SK-N-SH (cell line): ENCODE results near the gene COPE. TPM values are rescaled to one million over a fixed set of nuclear protein-coding genes. Genes with fewer than 3 reads are reported as not detected.
A peak's percentile ranks its signal among the peaks of the same experiment; 100 is the strongest.

Experiments
- CTCF ChIA-PET: fragments of 300-600, 350-600 bp; formaldehyde crosslinking; extraction: SDS; loops from one replicate; lab custom pipeline; 2021; lab: Yijun Ruan, JAX
- POLR2A ChIA-PET: fragments of 350-600 bp; sonication (Branson Sonifier 250); formaldehyde crosslinking; extraction: SDS; loops from one replicate; lab custom pipeline; 2020; ENCODE audit warnings: antibody characterized with exemption, inconsistent platforms; lab: Yijun Ruan, JAX
- DNase-seq: peaks from one replicate; pipeline ENCODE4 v3.0.0; 2012
- H2AFZ ChIP-seq: fragments of 200-600 bp; sonication (generic); 2 replicates; pipeline ENCODE4 v1.8.1; 2016; ENCODE audit warnings: antibody characterized with exemption, mild to moderate bottlenecking, low read depth
- H3F3A ChIP-seq: fragments of 200-600 bp; sonication (generic); replicated peaks from 2 replicates; pipeline ENCODE3; 2016; ENCODE audit warnings: antibody characterized with exemption, mild to moderate bottlenecking; ENCODE audit not compliant: insufficient read depth
- H3K27ac ChIP-seq, 2 experiments: fragments of 200-500 bp in 1 of 2; fragments of 200-600 bp in 1 of 2; sonication (Bioruptor generic) in 1 of 2; sonication (generic), shearing (Covaris generic) in 1 of 2; 2 replicates each; pipeline versions ENCODE4 v1.5.1 to v1.6.1; 2014 to 2016; ENCODE audit warnings: low read depth in 2 of 2, inconsistent platforms in 1 of 2, low read length in 1 of 2, mild to moderate bottlenecking in 1 of 2, mixed read lengths in 1 of 2
- H3K27me3 ChIP-seq: fragments of 200-600 bp; sonication (generic), shearing (Covaris generic); 2 replicates; pipeline ENCODE4 v1.6.1; 2016; ENCODE audit warnings: mixed run types; ENCODE audit not compliant: insufficient read depth
- H3K36me3 ChIP-seq, 2 experiments: fragments of 200-500 bp in 1 of 2; fragments of 200-600 bp in 1 of 2; sonication (Bioruptor generic) in 1 of 2; sonication (generic) in 1 of 2; replicated peaks in 1 of 2; 2 replicates each; pipeline versions ENCODE3 to v1.5.1; 2014 to 2016; ENCODE audit warnings: low read length in 1 of 2, mild to moderate bottlenecking in 1 of 2; ENCODE audit not compliant: insufficient read depth in 2 of 2, control insufficient read depth in 1 of 2
- H3K4me1 ChIP-seq, 2 experiments: fragments of 200-500 bp in 1 of 2; fragments of 200-600 bp in 1 of 2; sonication (Bioruptor generic) in 1 of 2; sonication (generic), shearing (Covaris generic) in 1 of 2; 2 replicates each; pipeline versions ENCODE4 v1.5.1 to v1.6.1; 2014 to 2016; ENCODE audit warnings: low read depth in 1 of 2, low read length in 1 of 2, mixed run types in 1 of 2; ENCODE audit not compliant: insufficient read depth in 2 of 2, control insufficient read depth in 1 of 2
- H3K4me2 ChIP-seq: fragments of 200-600 bp; sonication (generic), shearing (Covaris generic); 2 replicates; pipeline ENCODE4 v1.6.1; 2017; ENCODE audit warnings: mixed run types
- H3K4me3 ChIP-seq, 2 experiments: fragments of 200-500 bp in 1 of 2; fragments of 200-600 bp in 1 of 2; sonication (Bioruptor generic) in 1 of 2; sonication (generic), shearing (Covaris generic) in 1 of 2; 2 replicates each; pipeline versions ENCODE4 v1.5.1 to v1.8.1; 2014 to 2016; ENCODE audit warnings: low read depth in 2 of 2, inconsistent platforms in 1 of 2, low read length in 1 of 2, mild to moderate bottlenecking in 1 of 2, mixed read lengths in 1 of 2, moderate library complexity in 1 of 2
- H3K79me2 ChIP-seq: fragments of 200-600 bp; sonication (generic); 2 replicates; pipeline ENCODE4 v1.8.1; 2017; ENCODE audit warnings: mild to moderate bottlenecking; ENCODE audit not compliant: insufficient read depth
- H3K9ac ChIP-seq: fragments of 200-600 bp; sonication (generic); 2 replicates; pipeline ENCODE4 v1.6.1; 2017; ENCODE audit warnings: mixed run types
- H3K9me2 ChIP-seq: fragments of 200-600 bp; sonication (generic); 2 replicates; pipeline ENCODE4 v1.6.1; 2017; ENCODE audit warnings: mixed run types
- H3K9me3 ChIP-seq: fragments of 200-600 bp; sonication (generic); 2 replicates; pipeline ENCODE4 v1.6.1; 2017; ENCODE audit warnings: mixed run types, mild to moderate bottlenecking, moderate library complexity
- H4K20me1 ChIP-seq: fragments of 200-600 bp; sonication (generic); 2 replicates; pipeline ENCODE4 v1.6.1; 2017; ENCODE audit warnings: mild to moderate bottlenecking, mixed run types; ENCODE audit not compliant: insufficient read depth
- FOXM1 ChIP-seq: IDR thresholded peaks from 2 replicates; pipeline ENCODE4 v1.4.0; 2012; ENCODE audit warnings: low read depth, mild to moderate bottlenecking
- JUND ChIP-seq: IDR thresholded peaks from 2 replicates; pipeline ENCODE4 v1.4.0; 2012
- MEF2A ChIP-seq: IDR thresholded peaks from 2 replicates; pipeline ENCODE4 v1.4.0; 2012; ENCODE audit warnings: low read depth, borderline replicate concordance
- MXI1 ChIP-seq: IDR thresholded peaks from 2 replicates; pipeline ENCODE4 v1.6.1; 2012; ENCODE audit warnings: mild to moderate bottlenecking, low read depth, low read length, improper control_type of control experiment
- POLR2AphosphoS5 ChIP-seq: IDR thresholded peaks from 2 replicates; pipeline ENCODE4 v1.6.1; 2012; ENCODE audit warnings: low read depth, low read length
- REST ChIP-seq: IDR thresholded peaks from 2 replicates; pipeline ENCODE4 v1.6.1; 2012; ENCODE audit warnings: mild to moderate bottlenecking, low read depth, low read length, moderate library complexity
- RFX5 ChIP-seq: IDR thresholded peaks from 2 replicates; pipeline ENCODE4 v1.6.1; 2012; ENCODE audit warnings: mild to moderate bottlenecking, improper control_type of control experiment, low read length
- RXRA ChIP-seq: IDR thresholded peaks from 2 replicates; pipeline ENCODE4 v1.4.0; 2012; ENCODE audit warnings: low read depth, mild to moderate bottlenecking, borderline replicate concordance
- ZBTB33 ChIP-seq: IDR thresholded peaks from 2 replicates; pipeline ENCODE4 v1.4.0; 2012; ENCODE audit warnings: low read depth, borderline replicate concordance
- WGBS: methylation state at CpG from one replicate; pipeline ENCODE4 v1.1.6; 2017; ENCODE audit warnings: low lambda C conversion rate; 5-methylcytosine and 5-hydroxymethylcytosine counted together
- polyA plus RNA-seq, 3 experiments: library from polyadenylated mRNA; depleted of rRNA; stranded (reverse); fragments of >200 nt; gene quantifications; 2 replicates each; pipeline ENCODE4 v1.2.3, GENCODE V29; 2012

The COPE gene
- polyA plus RNA-seq, 1 of the 3 experiments (the other 2 are of a cell fraction) = 450 TPM

GRCh38 chr19:18894254-18895037 lies 24.7 kb downstream of the COPE start:
- Histone ChIP-seq H3K79me2 (no peaks in the 10 kb centered on the region), H3K36me3 (peaks cover 0 to 3% of the 10 kb centered on the region in 2 experiments)
- peak; percentile 97 for DNase-seq
- TF ChIP-seq MXI1 (peak; percentile 83), MEF2A (no peak)
- TF ChIP-seq, all 33 proteins: peak for 1
- CTCF ChIA-PET = interaction anchor here (0.6 to 6.3 kb wide), 37 partner anchors 10 to 444 kb away, joined by 3 to 76 read pairs (median 5); partner anchors contain the start of genes COPE, DDX49 and REX1BD
- Histone ChIP-seq H3K9ac (no peak overlapping the region), H4K20me1 (no peaks in the 10 kb centered on the region), H3K9me3 (no peaks in the 10 kb centered on the region), H3K27me3 (no peaks in the 10 kb centered on the region), H3K9me2 (no peaks in the 10 kb centered on the region), H3F3A (peaks cover 9% of the 10 kb centered on the region), H2AFZ (no peak overlapping the region), H3K4me3 (peak overlapping the region; percentile 61 to 72), H3K4me2 (peak overlapping the region; percentile 98), H3K4me1 (peaks cover 0 to 24% of the 10 kb centered on the region in 2 experiments; a peak in 1 of 4 replicates), H3K27ac (peak overlapping the region in 1 of 2 experiments; percentile 51; a peak in 1 of 4 replicates)
- POLR2A ChIA-PET = interaction anchor here (1.2 to 1.7 kb wide), 3 partner anchors 21 to 92 kb away, joined by 3 to 4 read pairs (median 4); partner anchors contain the start of genes COPE and DDX49
- WGBS = 11% methylated on average over 5 of the region's 28 CpGs

GRCh38 chr19:18893587-18894253 lies 25.5 kb downstream of the COPE start:
- H3K36me3 ChIP-seq = no peaks in the 10 kb centered on the region
- H3K4me3 ChIP-seq = no peak overlapping the region; a peak in 1 of 4 replicates
- no peak overlapping the region; a peak in 1 of 4 replicates for H3K27ac ChIP-seq
- H3K9me2 ChIP-seq = no peaks in the 10 kb centered on the region
- ChIA-PET CTCF (interaction anchor here (0.8 to 6.3 kb wide), 25 partner anchors 10 to 443 kb away, joined by 3 to 76 read pairs (median 5); partner anchors contain the start of genes COPE, DDX49 and REX1BD), POLR2A (interaction anchor here (1.2 to 1.6 kb wide), 2 partner anchors 25 to 93 kb away, joined by 3 to 4 read pairs; partner anchors contain the start of genes COPE and DDX49)
- H4K20me1 ChIP-seq = no peaks in the 10 kb centered on the region
- H3K4me2 ChIP-seq = no peak overlapping the region
- H3K27me3 ChIP-seq = no peaks in the 10 kb centered on the region
- TF ChIP-seq JUND = no peak
- TF ChIP-seq REST = no peak
- no peak for TF ChIP-seq RFX5
- TF ChIP-seq ZBTB33 = no peak
- TF ChIP-seq RXRA = no peak
- TF ChIP-seq POLR2AphosphoS5 = no peak
- TF ChIP-seq FOXM1 = no peak
- no peak for TF ChIP-seq MXI1
- peaks cover 9% of the 10 kb centered on the region for H3F3A ChIP-seq
- H2AFZ ChIP-seq = no peak overlapping the region
- H3K9me3 ChIP-seq = no peaks in the 10 kb centered on the region
- peaks cover 0 to 24% of the 10 kb centered on the region in 2 experiments; a peak in 1 of 4 replicates for H3K4me1 ChIP-seq
- H3K79me2 ChIP-seq = no peaks in the 10 kb centered on the region
- DNase-seq = peak; percentile 53
- WGBS = 59% methylated on average over 16 of the region's 18 CpGs
- H3K9ac ChIP-seq = no peak overlapping the region
